ACHN (cell line): ENCODE data around the gene CEP192.
A peak's percentile ranks its signal among the peaks of the same experiment; 100 is the strongest.
"Not testable (repeated sequence)": the region's sequence is repeated elsewhere in the genome, so short reads cannot be mapped to it uniquely, and the experiment has no call there.

Source experiments
- DNase-seq: peaks from one replicate; pipeline ENCODE4 v3.0.0-alpha.2; 2015
- in situ Hi-C: cut with HindIII; loops from 2 replicates; pipeline ENCODE4 v1.10.0; 2017; ENCODE audit warnings: low sequenced_read_pairs, low pct_ligation_motif_present, low pct_unique_long_range_greater_than_20kb

Gene CEP192

GRCh38 chr18:12990967-12991820 is at the start of gene CEP192:
Gene CEP192 (plus strand): TSS chr18:12991362. CDS start chr18:12999425, 8,063 bp downstream.
- DNase-seq: peak; percentile 96
- in situ Hi-C loops: no loop called here

- in situ Hi-C loops: no loop called here
- peak; percentile 22 for DNase-seq
Observed at GRCh38 chr18:12943215-12943614, 47.9 kb upstream of the CEP192 start.

GRCh38 chr18:12944709-12945108 is 46.5 kb upstream of the CEP192 start:
- DNase-seq: no peak
- in situ Hi-C loops: no loop called here

- in situ Hi-C loops: no loop called here
- peak; percentile 81 for DNase-seq
Observed at GRCh38 chr18:12946549-12947284, 44.4 kb upstream of the CEP192 start.

- in situ Hi-C loops: no loop called here
- peak; percentile 92 for DNase-seq
Observed at GRCh38 chr18:12947285-12948049, 43.7 kb upstream of the CEP192 start, which contains the start of gene SEH1L. Gene SEH1L (plus strand): TSS chr18:12948011. CDS start chr18:12948122, 111 bp downstream.

GRCh38 chr18:12948050-12948804 is 42.9 kb upstream of the CEP192 start:
- DNase-seq: peak; percentile 86
- in situ Hi-C loops: no loop called here

GRCh38 chr18:12958478-12958877 is 32.7 kb upstream of the CEP192 start:
- no peak for DNase-seq
- in situ Hi-C loops: no loop called here

- DNase-seq: no peak
- in situ Hi-C loops: no loop called here
Observed at GRCh38 chr18:12960395-12960794, 30.8 kb upstream of the CEP192 start.

- in situ Hi-C loops: no loop called here
- DNase-seq: no peak
Observed at GRCh38 chr18:12960853-12961397, 30.2 kb upstream of the CEP192 start.

- DNase-seq: no peak
- in situ Hi-C loops: no loop called here
Observed at GRCh38 chr18:12963069-12963468, 28.1 kb upstream of the CEP192 start.

GRCh38 chr18:12968115-12968514 is 23.0 kb upstream of the CEP192 start:
- DNase-seq: no peak
- in situ Hi-C loops: no loop called here

- in situ Hi-C loops: no loop called here
Observed at GRCh38 chr18:12968619-12969018, 22.5 kb upstream of the CEP192 start.

GRCh38 chr18:12973562-12974213 is 17.5 kb upstream of the CEP192 start:
- DNase-seq: no peak
- in situ Hi-C loops: no loop called here

More at GRCh38 chr18:12968619-12969018, 22.5 kb upstream of the CEP192 start:
- DNase-seq: no peak

- no peak for DNase-seq
- in situ Hi-C loops: no loop called here
Observed at GRCh38 chr18:12975488-12975887, 15.7 kb upstream of the CEP192 start.

- no peak for DNase-seq
- in situ Hi-C loops: no loop called here
Observed at GRCh38 chr18:12976305-12976704, 14.9 kb upstream of the CEP192 start.

- DNase-seq, in situ Hi-C loops: not testable (repeated sequence)
Observed at GRCh38 chr18:12980065-12980464, 11.1 kb upstream of the CEP192 start.

- in situ Hi-C loops: no loop called here
- no peak for DNase-seq
Observed at GRCh38 chr18:12989397-12990122, 1.6 kb upstream of the CEP192 start.
